Panc1 (cell line): ENCODE measurements around the gene NCAPD2. TPM values are rescaled to one million over a fixed set of nuclear protein-coding genes. Genes with fewer than 3 reads are reported as not detected.

Experiments
- ATAC-seq: fragments of 200-7000 bp; cut with Tn5 transposase; 2 replicates; pipeline ENCODE4 v1.9.1; 2020; ENCODE audit warnings: mild to moderate bottlenecking, moderate library complexity
- BruUV-seq: library from RNA; stranded (reverse); fragments of 400-500 nt; replicated peaks from 2 replicates; lab custom pipeline; 2021; lab: Mats Ljungman, UMichigan
- CTCF ChIA-PET: fragments of 300-600 bp; sonication (Branson Sonifier 250); formaldehyde crosslinking; loops from one replicate; lab custom pipeline; 2022; ENCODE audit warnings: antibody characterized with exemption; lab: Charles Lee
- POLR2A ChIA-PET: fragments of 300-600 bp; sonication (Branson Sonifier 250); formaldehyde crosslinking; loops from one replicate; lab custom pipeline; 2022; ENCODE audit warnings: antibody characterized with exemption; lab: Charles Lee
- DNase-seq: peaks from one replicate; pipeline ENCODE4 v3.0.0-alpha.2; 2010; ENCODE audit warnings: low read depth, low spot score
- H3K27ac ChIP-seq: 2 replicates; pipeline ENCODE4 v1.5.1; 2011; ENCODE audit warnings: mild to moderate bottlenecking, low read length, inconsistent platforms
- H3K27me3 ChIP-seq: fragments of 200-500 bp; sonication (Bioruptor generic); 2 replicates; pipeline ENCODE4 v1.6.0; 2014; ENCODE audit warnings: low read length, inconsistent platforms; ENCODE audit not compliant: control insufficient read depth, insufficient read depth
- H3K36me3 ChIP-seq: fragments of 200-500 bp; sonication (Bioruptor generic); 2 replicates; pipeline ENCODE4 v1.5.1; 2014; ENCODE audit warnings: inconsistent platforms, mild to moderate bottlenecking, low read length, moderate library complexity; ENCODE audit not compliant: control insufficient read depth, insufficient read depth
- H3K4me1 ChIP-seq: 2 replicates; pipeline ENCODE4 v1.5.1; 2011; ENCODE audit warnings: inconsistent platforms, mild to moderate bottlenecking, low read length, moderate library complexity; ENCODE audit not compliant: control insufficient read depth, insufficient read depth
- H3K4me3 ChIP-seq, 2 experiments: 2 replicates each; pipeline ENCODE4 v1.5.1; 2011 to 2012; ENCODE audit warnings: low read depth in 2 of 2, low read length in 2 of 2, mild to moderate bottlenecking in 2 of 2, inconsistent platforms in 1 of 2, moderate library complexity in 1 of 2
- H3K9me3 ChIP-seq: fragments of 200-500 bp; sonication (Bioruptor generic); 2 replicates; pipeline ENCODE4 v1.5.1; 2014; ENCODE audit warnings: low read depth, mild to moderate bottlenecking, inconsistent platforms, low read length, moderate library complexity; ENCODE audit not compliant: control insufficient read depth, insufficient read depth
- POLR2AphosphoS5 ChIP-seq: IDR thresholded peaks from 2 replicates; pipeline ENCODE4 v1.6.1; 2012; ENCODE audit warnings: mild to moderate bottlenecking, low read depth, low read length, moderate library complexity
- REST ChIP-seq, 2 experiments: IDR thresholded peaks; 2 replicates each; pipeline ENCODE4 v1.6.1; 2011 to 2012; ENCODE audit warnings: low read depth in 2 of 2, control low read depth in 1 of 2, low read length in 1 of 2, mild to moderate bottlenecking in 1 of 2, moderate library complexity in 1 of 2; ENCODE audit not compliant: insufficient read depth in 1 of 2
- SIN3A ChIP-seq: IDR thresholded peaks from 2 replicates; pipeline ENCODE4 v1.6.1; 2012; ENCODE audit warnings: low read depth, mild to moderate bottlenecking, low read length, moderate library complexity, borderline replicate concordance; ENCODE audit not compliant: insufficient read depth
- TCF7L2 ChIP-seq: IDR thresholded peaks from 2 replicates; pipeline ENCODE4 v1.6.1; 2011; ENCODE audit warnings: mild to moderate bottlenecking, low read depth, low read length, inconsistent platforms
- in situ Hi-C: cut with HindIII; loops from 2 replicates; pipeline ENCODE4 v1.10.0; 2016; ENCODE audit warnings: low sequenced_read_pairs, low pct_unique_long_range_greater_than_20kb
- intact Hi-C: fragments of 100-400 bp; cut with micrococcal nuclease; formaldehyde crosslinking; loops from one replicate; pipeline ENCODE4 v1.10.0; 2022; ENCODE audit not compliant: unreplicated experiment
- total RNA-seq: library from RNA; stranded (reverse); gene quantifications from one replicate; pipeline ENCODE4 v1.2.1, GENCODE V29; 2021; ENCODE audit not compliant: unreplicated experiment
- TF ChIP-seq, protein P1 (sequence below): fragments of 450-650 bp; IDR thresholded peaks from 2 replicates; pipeline ENCODE4 v1.5.1; 2017; ENCODE audit warnings: mild to moderate bottlenecking

Gene NCAPD2
- total RNA-seq, 1 experiment from 2014 or later, result 80.3 TPM

- Histone ChIP-seq H3K36me3 (no peaks in the 10 kb centered on the region; the same call in 1 of the 2 replicates), H3K4me3 (no peak overlapping the region), H3K9me3 (no peaks in the 10 kb centered on the region), H3K27ac (no peak overlapping the region), H3K27me3 (no peaks in the 10 kb centered on the region), H3K4me1 (peaks cover 3% of the 10 kb centered on the region; the same call in 1 of the 2 replicates)
- intact Hi-C loops, result no loop called here
- ATAC-seq (no peak), DNase-seq (no peak)
- CTCF ChIA-PET, result interaction anchor here (0.5 kb wide), 1 partner anchor 161 kb away, joined by 6 read pairs; no protein-coding TSS in a partner anchor
- no TSS peak for BruUV-seq
- in situ Hi-C loops, result no loop called here
- TF ChIP-seq, protein P1, sequence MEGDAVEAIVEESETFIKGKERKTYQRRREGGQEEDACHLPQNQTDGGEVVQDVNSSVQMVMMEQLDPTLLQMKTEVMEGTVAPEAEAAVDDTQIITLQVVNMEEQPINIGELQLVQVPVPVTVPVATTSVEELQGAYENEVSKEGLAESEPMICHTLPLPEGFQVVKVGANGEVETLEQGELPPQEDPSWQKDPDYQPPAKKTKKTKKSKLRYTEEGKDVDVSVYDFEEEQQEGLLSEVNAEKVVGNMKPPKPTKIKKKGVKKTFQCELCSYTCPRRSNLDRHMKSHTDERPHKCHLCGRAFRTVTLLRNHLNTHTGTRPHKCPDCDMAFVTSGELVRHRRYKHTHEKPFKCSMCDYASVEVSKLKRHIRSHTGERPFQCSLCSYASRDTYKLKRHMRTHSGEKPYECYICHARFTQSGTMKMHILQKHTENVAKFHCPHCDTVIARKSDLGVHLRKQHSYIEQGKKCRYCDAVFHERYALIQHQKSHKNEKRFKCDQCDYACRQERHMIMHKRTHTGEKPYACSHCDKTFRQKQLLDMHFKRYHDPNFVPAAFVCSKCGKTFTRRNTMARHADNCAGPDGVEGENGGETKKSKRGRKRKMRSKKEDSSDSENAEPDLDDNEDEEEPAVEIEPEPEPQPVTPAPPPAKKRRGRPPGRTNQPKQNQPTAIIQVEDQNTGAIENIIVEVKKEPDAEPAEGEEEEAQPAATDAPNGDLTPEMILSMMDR, result no peak
- POLR2A ChIA-PET, result no interaction called here
These were observed 30.0 kb upstream of the NCAPD2 start for GRCh38 chr12:6463858-6464257.

- ATAC-seq, result no peak
- H3K36me3 ChIP-seq, result no peaks in the 10 kb centered on the region; the same call in 1 of the 2 replicates
- ChIA-PET POLR2A (no interaction called here), CTCF (interaction anchor here (1.2 to 1.5 kb wide), 2 partner anchors 25 to 138 kb away, joined by 4 to 7 read pairs; no protein-coding TSS in a partner anchor)
- H3K27me3 ChIP-seq, result no peaks in the 10 kb centered on the region
- H3K4me3 ChIP-seq, result no peak overlapping the region
- no peak overlapping the region for H3K27ac ChIP-seq
- DNase-seq, result no peak
- peaks cover 9% of the 10 kb centered on the region for H3K4me1 ChIP-seq
- H3K9me3 ChIP-seq, result no peaks in the 10 kb centered on the region
- intact Hi-C loops, result no loop called here
- no TSS peak for BruUV-seq
- in situ Hi-C loops, result no loop called here
- TF ChIP-seq TCF7L2 (no peak), REST (IDR thresholded peaks at IDR 0.05; ENCODE audit: insufficient read depth in 1 of 2, low read depth in 2 of 2, low read length in 1 of 2) (no peak), POLR2AphosphoS5 (no peak), SIN3A (no peak)
- TF ChIP-seq, protein P1, result no peak
These were observed 29.4 kb upstream of the NCAPD2 start for GRCh38 chr12:6464531-6464930.
